GM18511 (cell line): ENCODE results near the gene PRCC.
"Not testable (repeated sequence)": the region's sequence is repeated elsewhere in the genome, so short reads cannot be mapped to it uniquely, and the experiment has no call there.

ENCODE experiments used
- ATAC-seq: cut with Tn5 transposase; IDR thresholded peaks from one replicate; pipeline ENCODE4 v1.9.1; 2021; ENCODE audit warnings: mild to moderate bottlenecking, moderate library complexity; ENCODE audit not compliant: unreplicated experiment

Gene PRCC

DNA sequence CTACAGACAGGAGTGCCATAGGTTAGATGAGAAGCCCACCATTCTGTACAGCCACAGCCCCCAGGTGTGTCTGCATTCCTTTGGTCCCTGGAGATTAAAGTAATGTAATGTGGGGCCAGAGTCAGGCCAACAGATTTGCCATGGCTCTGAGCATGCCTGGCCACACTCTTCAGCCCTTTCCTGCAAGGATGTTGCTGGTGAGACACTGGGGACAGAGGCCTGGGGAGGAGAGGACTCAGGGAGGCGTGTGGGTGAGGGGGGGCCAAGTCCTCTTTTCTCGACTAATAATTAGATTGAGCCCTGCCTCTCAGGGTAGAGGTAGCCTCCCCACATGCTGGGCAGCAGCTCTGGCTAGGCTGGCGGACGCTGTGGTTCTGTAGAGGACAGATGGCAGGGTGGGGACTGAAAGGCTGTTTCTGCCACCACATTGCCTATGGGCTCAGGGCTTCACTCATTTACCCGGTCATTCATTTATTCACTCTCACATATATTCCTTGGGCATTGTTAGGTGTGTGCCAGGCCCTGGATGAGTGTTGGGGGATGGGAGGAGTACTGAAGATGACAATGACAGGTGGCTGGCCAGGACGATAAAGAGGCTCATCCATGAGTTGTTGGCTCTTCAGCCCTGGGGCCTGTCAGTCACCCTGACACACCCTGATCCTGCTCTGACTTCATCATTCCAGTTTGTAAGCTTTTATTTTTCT is 7.1 kb upstream of the PRCC start:
- ATAC-seq, result no peak

DNA sequence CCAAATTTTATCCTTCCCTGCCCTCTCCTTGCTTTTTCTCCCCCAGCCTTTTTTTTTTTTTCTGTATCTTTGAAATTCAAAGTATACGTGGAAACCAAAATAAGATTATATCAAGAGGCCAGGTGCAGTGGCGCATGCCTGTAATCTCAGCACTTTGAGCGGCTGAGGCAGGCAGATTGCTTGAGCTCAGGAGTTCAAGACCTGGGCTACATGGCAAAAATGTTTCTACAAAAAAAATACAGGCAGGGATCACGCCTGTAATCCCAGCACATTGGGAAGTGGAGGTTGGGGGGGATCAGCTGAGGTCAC is 6.6 kb upstream of the PRCC start:
- no peak for ATAC-seq

DNA sequence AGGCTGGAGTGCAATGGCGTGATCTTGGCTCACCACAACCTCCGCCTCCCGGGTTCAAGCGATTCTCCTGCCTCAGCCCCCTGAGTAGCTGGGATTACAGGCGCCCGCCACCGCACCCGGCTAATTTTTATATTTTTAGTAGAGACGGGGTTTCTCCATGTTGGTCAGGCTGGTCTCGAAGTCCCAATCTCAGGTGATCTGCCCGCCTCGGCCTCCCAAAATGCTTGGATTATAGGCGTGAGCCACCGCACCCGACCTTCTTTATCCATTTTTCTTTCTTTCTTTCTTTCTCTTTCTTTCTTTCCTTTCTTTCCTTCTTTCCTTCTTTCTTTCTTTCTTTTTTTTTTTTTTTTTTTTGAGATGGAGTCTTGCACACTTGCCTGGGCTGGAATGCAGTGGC is 2.2 kb upstream of the PRCC start:
- ATAC-seq, result not testable (repeated sequence)

DNA sequence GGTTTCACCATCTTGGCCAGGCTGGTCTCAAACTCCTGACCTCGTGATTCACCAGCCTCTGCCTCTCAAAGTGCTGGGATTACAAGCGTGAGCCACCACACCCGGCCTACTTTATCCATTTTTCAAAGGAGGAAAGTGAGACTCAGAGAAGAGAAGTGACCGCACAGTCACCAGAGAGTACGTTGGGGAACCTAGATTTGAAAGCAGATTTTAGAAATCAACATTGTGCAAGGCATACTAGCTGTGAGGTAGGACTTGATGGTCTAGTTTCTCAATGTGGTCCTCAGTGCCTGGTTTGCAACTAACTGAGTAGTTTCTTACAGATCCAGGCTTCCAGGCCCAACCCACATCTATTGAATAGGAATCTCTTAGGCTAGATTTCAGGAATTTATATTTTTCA is 1.7 kb upstream of the PRCC start:
- ATAC-seq, result no peak

DNA sequence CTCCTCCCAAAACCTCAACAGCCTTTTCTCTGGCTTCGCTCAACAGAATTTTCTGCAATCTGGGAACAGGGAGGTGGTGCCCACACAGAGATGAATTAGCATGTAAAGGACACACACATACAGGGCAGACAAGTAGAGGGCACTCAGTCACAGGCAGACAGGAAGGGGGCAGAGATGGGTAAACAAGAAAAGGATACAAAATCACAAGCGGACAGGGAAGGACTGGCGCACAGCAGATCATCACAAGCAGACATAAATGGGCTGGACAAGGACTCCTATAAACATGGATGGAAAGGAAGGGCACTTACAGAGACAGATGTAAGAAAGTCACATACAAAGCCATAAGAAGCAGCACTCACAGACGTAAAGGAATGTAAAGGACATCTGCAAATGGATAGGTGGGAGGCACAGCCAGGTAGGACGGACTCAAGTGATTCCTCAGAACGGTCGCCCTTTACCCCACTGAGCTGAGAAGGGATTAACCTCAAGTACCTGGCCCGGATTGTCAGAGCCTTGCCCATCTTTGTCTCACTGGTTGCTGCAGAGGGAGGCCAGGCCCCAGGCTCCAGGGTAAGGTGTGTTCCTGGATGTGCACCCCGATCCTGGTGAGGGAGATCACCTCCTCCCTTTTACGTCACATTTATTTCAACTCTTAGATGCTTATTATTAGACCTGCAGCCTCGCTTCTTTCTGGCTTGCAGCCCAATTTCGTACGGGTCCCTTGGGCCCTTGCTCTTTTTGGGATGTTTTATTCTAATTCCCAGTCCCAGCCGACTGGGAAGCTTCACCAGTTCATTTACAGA is 836 bp upstream of the PRCC start:
- peak; percentile 39 for ATAC-seq

DNA sequence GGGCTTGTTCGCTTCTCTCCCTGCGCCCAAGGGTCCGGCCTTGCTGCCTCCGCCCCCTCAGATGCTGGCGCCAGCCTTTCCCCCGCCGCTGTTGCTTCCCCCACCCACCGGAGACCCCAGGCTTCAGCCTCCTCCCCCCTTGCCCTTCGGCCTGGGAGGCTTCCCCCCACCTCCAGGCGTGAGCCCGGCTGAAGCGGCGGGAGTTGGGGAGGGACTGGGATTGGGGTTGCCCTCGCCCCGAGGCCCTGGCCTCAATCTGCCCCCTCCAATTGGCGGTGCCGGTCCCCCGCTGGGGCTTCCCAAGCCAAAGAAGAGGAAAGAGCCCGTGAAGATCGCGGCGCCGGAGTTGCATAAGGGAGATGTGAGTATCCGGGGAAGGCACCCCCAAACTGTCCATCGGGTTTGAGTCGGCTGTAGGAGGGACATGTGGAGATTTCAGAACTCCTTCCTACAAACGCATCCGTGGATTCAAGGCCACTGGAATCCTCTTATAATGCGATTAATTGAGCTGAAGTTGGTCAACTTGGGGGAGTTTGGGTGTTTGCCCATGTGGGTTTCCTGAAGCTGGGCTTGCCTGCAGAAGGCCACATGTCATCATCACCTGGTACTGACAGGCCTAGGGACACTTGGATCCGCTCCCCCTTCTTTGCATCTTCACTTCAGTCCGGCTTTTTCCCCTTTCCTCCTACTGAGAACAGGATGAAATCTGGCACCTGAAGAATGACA is 707 bp downstream of the PRCC start:
- no peak for ATAC-seq

DNA sequence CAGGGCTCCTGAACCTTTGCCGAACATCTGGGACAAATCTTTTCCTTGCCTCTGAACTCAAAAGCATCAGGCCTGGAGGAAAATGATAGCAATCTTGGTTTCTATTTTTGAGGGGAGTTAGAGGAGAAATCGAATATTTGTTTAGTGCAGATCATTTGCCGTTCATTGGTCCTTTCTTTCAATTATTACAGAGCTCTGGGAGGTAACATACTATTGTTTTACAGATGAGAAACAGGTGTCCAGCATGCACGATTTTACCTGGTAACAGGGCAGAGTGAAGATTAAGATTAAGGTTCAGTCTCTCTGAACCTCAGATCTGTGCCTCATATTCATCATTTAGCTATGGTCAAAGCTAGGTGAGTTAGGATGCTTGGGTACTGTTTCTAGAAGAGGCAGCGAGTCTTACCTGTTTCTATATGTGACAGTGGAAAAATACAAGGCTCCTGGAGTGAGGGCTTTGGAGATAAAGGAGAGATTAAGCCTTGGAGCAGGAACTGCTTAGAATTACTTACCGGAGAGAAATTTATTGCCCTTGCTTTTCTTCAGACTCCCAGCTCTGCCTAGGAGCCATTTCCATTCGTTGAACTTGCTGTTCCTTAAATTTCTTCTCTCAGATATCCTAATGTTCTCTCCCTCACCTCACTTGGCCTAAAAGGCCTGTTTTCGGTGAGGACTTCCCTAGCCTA is 1.4 kb downstream of the PRCC start:
- no peak for ATAC-seq

DNA sequence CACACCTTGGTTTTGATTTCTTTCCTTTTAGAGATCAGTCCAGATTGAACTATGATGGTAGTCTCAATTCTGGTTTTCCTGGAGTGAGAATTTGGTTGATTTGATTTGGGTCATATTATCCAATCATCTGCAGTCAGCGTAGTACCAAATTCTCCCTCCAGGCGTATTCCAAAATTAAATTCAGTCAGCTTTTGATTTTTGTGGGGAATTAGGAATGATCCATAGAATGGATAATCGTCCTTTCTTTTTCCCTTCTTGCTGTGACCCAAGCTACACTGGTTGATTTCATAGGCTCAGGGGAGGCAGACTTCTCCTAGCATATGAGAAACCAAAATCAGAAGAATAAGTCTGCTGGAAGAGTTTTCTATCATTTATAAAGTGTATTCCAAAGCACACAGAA is 4.9 kb downstream of the PRCC start:
- ATAC-seq, result no peak

DNA sequence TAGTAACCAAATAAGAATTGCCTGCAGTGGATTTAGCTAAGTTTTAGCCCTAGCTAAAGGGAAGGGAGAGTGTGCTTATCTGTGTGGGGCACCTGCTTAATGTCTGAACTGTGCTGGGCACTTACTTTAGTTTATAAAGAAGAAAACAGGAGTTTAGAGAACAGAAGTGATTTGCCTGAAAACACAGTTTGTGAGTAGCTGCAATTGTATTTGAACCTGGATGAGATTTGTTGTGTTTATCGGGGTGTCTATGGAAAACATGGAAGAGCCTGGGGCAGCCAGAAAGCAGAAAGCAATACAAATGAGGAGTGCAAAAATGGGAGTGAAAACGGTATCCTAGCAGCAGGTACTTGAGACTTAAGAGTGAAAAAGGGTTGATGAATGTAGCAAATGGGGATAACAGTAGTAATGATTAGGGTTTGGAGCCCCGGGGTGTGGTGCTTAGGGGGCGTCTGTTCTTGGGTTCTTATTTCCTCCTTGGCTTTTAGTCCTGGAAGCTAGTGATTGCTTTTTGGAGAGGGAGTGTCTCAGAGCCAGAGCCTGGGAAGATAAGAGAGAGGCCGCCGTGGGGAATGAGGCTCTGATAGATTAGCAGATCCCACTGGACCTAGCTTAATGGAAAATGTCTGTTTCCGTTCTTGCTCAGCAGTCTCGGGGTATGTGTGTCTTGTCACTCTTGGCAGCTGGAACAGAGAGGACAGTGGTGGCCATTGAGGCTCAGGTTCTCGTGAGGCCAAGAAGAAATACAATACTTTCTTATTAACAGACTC is 5.6 kb downstream of the PRCC start:
- no peak for ATAC-seq

DNA sequence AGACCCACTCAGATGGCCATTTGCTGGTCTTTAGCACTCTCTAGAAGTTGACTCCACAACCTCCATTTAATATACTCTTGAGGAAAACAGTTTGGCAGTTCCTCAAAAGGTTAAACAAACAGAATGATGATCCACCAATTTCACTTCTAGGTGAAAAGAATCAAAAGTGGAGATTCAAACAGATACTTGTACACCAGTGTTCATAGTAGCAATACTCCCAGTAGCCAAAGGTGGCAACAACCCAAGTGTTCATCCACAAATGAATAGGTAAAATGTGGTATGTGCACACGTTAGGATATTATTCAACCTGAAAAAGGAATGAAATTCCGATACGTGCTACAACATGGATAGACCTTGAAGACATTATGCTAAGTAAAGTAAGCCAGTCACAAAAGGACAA is 6.3 kb downstream of the PRCC start:
- no peak for ATAC-seq

DNA sequence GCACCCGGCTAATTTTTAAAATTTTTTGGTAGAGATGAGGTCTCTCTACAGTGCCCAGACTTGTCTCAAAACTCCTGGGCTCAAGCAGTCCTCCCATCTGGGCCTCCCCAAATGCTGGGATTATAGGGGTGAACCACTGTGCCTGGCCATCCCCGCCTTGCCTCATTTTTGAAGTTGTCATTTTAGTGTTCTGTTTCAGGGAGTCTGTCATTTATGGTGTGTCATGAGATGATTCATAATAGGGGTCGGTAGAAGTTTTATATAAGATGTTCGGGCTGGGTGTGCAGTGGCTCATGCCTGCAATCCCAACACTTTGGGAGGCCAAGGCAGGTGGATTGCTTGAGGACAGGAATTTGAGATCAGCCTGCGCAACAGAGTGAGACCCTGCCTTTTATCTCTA is 8.5 kb downstream of the PRCC start:
- no peak for ATAC-seq

DNA sequence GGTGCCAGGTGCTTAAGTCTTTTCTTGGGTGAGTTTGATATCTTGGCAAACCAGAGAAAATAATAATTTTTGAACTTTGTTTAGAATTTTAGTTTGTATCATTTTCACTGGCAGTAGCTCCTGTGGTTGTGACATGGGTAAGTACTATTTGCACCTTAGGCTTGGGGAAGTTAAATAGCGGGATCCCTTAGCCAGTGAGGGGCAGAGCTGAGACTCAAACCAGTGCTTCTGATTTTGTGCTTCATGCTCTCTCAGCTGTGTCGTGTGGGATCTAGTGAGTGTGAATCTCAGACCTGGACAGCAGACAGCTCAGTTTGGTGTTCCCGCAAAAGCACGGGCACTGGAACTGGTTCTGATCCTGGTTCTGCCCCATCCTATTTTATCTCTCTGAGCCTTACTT is 9.6 kb downstream of the PRCC start:
- no peak for ATAC-seq

DNA sequence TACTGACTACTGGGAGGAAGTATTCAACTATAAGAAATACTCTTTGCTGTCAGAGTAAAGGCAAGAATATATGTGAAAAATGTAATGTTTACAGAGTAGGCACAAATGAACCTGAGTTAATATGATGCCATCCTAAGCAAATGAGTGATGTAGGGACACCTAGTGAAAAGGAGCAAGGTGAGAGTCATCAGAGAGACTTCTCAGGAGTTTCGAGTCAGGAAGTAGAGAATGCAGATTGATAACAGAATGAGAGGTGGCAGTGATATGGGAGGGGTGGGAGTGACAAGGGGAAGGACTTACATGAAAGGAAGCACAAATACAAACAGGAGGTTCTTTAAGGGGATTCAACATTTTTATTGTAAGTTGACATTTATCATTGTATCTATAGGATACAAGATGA is 10.2 kb downstream of the PRCC start:
- no peak for ATAC-seq

DNA sequence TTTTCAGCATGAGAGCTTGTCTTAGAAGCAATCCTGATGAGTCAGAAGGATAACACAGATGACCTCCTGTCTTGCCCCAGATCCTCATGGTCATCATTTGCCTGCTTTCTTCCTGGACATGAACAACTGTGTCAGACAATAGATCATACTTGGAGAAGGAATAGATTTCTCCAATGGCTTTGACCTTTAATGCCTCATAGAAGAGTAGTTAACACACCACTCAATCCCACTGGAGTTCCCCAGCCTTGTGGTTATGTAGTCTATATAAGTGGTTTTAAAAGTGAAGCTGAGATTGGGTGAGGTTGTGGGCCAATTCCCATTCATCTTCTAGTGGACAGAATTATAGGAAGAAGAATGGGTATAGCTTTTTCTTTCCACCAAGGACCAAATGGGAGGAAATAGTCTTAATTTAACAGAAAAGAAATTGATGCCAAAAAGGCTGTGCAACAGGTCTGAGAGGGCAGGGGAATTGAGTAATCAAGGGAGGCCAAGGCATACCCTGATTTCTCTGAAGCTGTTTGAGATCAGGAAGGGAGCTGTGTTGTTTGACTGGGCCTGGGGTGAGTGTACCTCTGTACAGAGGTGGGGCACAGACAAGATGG is 14.4 kb downstream of the PRCC start:
- ATAC-seq, result no peak

DNA sequence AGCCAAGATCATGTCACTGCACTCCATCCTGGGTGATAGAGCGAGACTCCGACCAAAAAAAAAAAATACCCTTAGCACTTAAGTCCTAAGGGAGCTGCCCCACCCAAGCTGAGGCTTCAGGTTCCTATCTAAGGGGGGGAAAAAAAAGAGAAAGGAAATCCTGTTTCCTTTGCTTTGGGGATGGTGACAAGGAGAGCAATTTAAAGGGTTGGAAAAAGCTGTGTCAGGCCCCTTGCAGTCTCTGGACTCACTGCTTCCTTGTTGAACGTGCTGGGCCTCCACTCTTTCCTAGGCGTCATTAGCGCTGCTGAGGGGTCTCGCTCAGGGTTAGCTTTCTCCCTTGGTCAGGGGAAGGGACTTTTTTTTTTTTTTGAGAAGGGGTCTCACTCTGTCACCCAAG is 18.1 kb downstream of the PRCC start:
- ATAC-seq, result no peak

DNA sequence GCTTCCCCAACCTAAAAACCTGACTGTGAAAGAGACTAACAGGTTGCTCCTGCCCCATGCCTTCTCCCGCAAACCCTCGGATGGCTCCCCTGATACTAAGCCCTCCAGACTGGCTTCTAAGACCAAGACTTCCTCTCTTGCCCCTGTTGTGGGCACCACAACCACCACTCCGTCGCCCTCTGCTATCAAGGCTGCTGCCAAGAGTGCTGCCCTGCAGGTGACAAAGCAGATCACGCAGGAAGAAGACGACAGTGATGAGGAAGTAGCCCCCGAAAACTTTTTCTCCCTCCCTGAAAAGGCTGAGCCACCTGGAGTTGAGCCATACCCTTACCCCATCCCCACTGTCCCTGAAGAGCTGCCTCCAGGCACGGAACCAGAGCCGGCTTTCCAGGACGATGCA is 19.3 kb downstream of the PRCC start:
- no peak for ATAC-seq

DNA sequence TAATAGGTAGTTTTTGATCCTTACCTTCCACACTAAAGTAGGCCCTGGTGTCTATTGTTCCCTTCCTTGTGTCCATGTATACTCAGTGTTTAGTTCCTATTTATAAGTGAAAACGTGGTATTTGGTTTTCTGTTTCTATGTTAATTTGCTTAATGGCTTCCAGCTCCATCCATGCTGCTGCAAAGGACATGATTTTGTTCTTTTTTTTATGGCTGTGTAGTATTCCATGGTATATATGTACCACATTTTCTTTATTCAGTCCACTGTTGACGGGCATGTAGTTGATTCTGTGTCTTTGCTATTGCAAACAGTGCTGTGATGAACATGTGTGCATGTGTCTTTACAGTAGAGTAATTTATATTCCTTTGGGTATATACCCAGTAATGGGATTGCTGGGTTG is 20.8 kb downstream of the PRCC start:
- no peak for ATAC-seq

DNA sequence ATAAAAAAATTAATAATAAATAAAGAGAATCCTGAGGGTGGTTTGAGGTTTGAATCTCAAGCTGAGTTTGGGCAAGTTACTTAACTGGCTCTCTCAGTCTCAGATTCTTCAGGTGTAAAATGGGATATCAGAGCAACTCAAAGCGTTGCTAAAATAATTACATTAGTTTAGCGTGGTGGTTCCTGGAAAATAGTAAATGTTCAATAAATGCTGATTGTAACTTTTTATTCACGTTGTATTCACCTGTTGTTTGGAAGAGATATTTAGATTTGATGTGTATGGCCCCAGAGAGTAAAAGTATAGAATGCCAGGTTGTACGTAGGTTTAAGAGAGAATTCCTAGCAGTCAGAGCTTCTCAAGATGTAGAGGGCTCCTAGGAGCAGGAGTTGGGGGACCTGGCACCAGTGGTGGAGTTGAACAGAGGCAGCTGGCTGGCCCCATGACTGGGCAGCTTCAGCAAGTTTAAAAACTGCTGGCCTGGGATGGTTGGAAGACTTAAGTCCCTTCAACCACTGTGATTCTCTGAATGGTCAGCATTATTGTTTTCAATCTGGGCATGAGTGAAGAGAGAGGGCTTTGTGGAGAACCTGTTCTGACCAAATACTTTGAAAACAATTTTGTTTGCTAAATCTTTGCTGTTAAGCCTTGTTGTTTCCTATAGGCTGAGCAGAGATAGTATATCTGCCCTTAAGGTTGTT is 22.4 kb downstream of the PRCC start:
- ATAC-seq, result no peak

DNA sequence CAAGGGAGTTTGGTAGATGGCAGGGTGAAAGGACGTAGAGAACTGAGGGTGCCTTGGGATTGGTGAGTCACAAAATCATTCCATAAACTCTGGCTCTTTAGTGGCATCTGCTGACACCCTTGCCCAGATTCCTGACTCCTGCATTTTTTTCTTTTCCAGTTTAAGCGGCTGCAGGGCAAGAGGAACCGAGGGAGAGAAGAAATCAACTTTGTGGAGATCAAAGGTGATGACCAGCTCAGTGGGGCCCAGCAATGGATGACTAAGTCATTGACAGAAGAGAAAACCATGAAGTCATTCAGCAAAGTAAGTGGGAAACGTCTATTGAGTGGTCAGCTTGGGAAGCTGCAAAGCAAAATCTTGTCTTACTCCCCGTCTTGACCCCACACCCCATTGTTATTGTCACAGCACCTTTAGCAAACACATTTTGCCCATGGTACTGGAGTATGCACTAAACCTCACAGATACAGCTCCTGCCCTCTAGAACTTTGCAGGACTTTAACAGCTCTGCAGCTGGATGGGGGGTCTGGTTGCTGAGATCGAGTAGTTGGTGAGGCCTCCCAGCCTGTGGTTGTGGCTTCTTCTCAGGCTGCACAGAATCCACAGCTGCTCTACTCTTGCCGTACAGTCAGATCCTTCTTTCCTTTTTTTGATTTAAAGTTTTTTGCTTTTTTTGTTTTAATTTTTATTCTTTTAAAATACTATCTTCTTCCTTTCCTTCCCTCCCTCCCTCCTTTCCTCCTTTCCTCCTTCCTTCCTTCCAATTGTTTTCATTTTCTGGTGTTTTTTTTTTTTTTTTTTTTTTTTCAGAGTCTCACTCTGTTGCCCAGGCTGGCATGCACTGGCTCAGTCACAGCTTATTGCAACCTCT is 27.4 kb downstream of the PRCC start:
- ATAC-seq, result no peak
